HUDEP-2 (cell line): ENCODE results near the gene TULP3.
"Not testable (repeated sequence)": the region's sequence is repeated elsewhere in the genome, so short reads cannot be mapped to it uniquely, and the experiment has no call there.

Experiments
- DNase-seq, 76 experiments: peaks; one replicate each; lab custom pipeline; 2025; ENCODE audit not compliant: unreplicated experiment in 76 of 76; lab: John Stamatoyannopoulos, UW

The TULP3 gene

GRCh38 chr12:2890388-2891239 is at the start of gene TULP3:
Gene TULP3 (plus strand): TSS chr12:2890891. CDS start chr12:2890948, 57 bp downstream.
- peak; percentile 37 to 98 (median 95) for DNase-seq

- DNase-seq = peak in 71 of 76 experiments; percentile 8 to 85 (median 50)
These were observed 49.5 kb upstream of the TULP3 start for GRCh38 chr12:2841056-2841650.

GRCh38 chr12:2842948-2843347 is 47.7 kb upstream of the TULP3 start:
- DNase-seq = no peak

GRCh38 chr12:2844786-2845185 is 45.9 kb upstream of the TULP3 start:
- no peak for DNase-seq

GRCh38 chr12:2845280-2845679 is 45.4 kb upstream of the TULP3 start:
- no peak for DNase-seq

- no peak for DNase-seq
These were observed 38.8 kb upstream of the TULP3 start for GRCh38 chr12:2851931-2852330.

GRCh38 chr12:2853626-2854025 is 37.1 kb upstream of the TULP3 start:
- DNase-seq = peak in 65 of 76 experiments; percentile 8 to 72 (median 51)

- DNase-seq = no peak
These were observed 35.8 kb upstream of the TULP3 start for GRCh38 chr12:2854669-2855453.

GRCh38 chr12:2855546-2855945 is 35.1 kb upstream of the TULP3 start:
- no peak for DNase-seq

- DNase-seq = no peak
These were observed 34.6 kb upstream of the TULP3 start for GRCh38 chr12:2856051-2856450.

GRCh38 chr12:2857021-2857431 is 33.7 kb upstream of the TULP3 start, which contains the start of gene TEX52:
Gene TEX52 (minus strand): TSS chr12:2857039. CDS start chr12:2857026, 13 bp downstream.
- no peak for DNase-seq

- no peak for DNase-seq
These were observed 33.1 kb upstream of the TULP3 start for GRCh38 chr12:2857576-2857975.

GRCh38 chr12:2858334-2858733 is 32.4 kb upstream of the TULP3 start:
- peak in 4 of 76 experiments; percentile 11 to 26 (median 21) for DNase-seq

GRCh38 chr12:2858944-2859421 is 31.7 kb upstream of the TULP3 start:
- no peak for DNase-seq

- no peak for DNase-seq
These were observed 30.5 kb upstream of the TULP3 start for GRCh38 chr12:2860170-2860569.

GRCh38 chr12:2862876-2863275 is 27.8 kb upstream of the TULP3 start:
- no peak for DNase-seq

- not testable (repeated sequence) for DNase-seq
These were observed 27.3 kb upstream of the TULP3 start for GRCh38 chr12:2863402-2863801.

- no peak for DNase-seq
These were observed 26.5 kb upstream of the TULP3 start for GRCh38 chr12:2864198-2864597.

- not testable (repeated sequence) for DNase-seq
These were observed 21.6 kb upstream of the TULP3 start for GRCh38 chr12:2868986-2869632.

GRCh38 chr12:2876431-2877046 is 14.2 kb upstream of the TULP3 start:
- peak in 25 of 76 experiments; percentile 7 to 78 (median 39) for DNase-seq
